GM19438 (cell line): ENCODE data around the gene PIK3C2B.

Experiments
- ATAC-seq: cut with Tn5 transposase; IDR thresholded peaks from one replicate; pipeline ENCODE4 v1.9.1; 2021; ENCODE audit warnings: low read depth; ENCODE audit not compliant: unreplicated experiment

PIK3C2B gene

DNA sequence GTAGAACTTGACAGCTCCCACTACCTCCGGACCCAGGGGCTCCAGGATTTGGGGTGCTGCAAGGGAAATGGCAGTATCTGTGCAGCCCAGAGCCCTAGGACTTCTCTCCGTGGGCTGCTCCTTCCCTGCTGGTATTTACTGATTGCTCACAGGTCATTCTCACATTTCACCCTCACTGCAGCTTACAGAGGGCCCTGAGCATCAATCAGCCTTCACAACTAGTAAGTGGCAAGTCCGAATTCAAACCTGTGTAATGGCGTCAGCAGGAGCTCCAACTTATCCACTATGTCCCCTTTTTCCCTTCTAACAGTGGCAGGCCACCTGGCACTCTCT is 32.4 kb downstream of the PIK3C2B start:
- ATAC-seq, result no peak

DNA sequence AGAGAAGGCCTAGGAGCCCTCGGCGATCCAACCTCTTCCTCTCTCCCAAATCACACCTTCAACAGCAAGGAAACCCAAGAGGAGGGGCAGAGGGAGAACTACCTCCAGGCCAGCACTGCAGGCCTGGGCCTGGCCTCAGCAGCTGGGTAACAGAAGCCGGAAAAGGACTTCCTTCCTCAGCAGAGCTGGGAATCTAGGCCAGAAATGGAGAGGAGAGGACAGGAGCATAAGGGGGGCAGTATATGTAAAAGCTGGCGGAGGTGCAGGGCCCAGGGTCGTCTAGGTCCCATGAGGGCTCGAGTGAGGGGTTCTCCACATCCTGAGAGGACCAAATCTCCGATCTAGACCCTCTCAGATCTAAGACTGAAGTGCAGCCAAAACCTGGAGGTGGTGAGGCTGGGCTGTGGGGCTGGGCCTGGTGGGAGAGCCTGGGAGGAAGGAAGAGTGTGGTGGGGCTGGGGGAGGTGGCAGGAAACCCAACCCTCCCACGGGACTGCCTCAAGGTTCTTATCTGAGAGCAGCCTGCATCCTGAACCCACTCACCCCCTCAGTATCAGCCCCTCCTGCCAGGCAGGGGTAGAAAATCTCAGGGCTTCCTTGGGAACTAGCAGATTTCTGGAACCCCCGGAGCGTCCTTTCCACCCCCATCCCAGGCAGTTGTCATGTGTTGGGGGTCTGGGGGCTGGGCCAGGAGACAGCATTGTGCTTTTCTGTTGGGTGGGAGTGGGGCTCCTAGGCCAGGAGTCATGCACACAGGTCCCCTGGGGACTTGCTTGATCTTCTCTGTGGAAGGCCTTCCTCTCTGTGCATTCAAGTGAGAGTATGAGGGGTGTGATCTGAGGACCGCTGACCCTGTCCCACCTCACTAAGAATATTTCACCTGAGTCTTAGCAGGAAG is 33.0 kb downstream of the PIK3C2B start:
- peak; percentile 39 for ATAC-seq

- no peak for ATAC-seq
Measured at GRCh38 chr1:204460346-204460745, 34.3 kb downstream of the PIK3C2B start.

DNA sequence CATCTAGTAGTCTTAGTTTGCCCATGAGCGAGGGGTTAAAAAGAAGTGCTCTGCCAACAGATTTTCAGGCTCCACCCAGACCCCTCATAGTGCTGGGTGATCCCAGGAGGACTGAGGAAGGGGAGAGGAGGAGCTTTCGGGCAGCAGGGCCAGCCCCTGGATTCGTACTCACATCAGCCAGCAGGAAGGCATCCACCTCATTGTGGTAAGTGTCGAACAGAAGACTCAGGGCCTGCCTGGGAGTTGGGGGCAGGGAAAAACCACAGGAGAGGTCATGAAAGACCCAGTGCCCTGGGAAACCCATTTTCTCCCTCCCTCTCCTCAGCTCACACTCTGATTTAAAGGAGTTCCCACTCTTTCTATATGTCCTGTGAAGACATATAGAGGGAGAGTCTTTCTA is 34.9 kb downstream of the PIK3C2B start:
- no peak for ATAC-seq

DNA sequence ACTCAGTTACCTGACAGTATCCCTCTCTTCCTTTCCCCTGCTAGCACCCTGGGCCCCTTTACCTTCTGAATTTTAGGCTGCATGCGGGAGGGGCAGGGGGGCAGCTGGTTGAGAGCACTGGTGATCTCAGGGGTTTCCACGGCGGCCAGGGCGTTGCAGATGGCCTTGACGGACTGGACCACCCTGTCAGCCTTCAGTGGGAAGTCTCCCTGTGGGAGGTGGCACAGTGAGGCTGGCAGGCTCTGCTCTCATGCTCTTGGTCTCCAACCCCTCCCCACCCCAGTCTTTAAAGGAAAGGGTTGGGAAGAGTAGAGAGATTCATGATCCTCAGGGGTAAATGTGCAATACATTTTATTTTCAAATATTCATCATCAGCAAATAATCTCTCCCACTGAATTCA is 36.9 kb downstream of the PIK3C2B start:
- no peak for ATAC-seq

DNA sequence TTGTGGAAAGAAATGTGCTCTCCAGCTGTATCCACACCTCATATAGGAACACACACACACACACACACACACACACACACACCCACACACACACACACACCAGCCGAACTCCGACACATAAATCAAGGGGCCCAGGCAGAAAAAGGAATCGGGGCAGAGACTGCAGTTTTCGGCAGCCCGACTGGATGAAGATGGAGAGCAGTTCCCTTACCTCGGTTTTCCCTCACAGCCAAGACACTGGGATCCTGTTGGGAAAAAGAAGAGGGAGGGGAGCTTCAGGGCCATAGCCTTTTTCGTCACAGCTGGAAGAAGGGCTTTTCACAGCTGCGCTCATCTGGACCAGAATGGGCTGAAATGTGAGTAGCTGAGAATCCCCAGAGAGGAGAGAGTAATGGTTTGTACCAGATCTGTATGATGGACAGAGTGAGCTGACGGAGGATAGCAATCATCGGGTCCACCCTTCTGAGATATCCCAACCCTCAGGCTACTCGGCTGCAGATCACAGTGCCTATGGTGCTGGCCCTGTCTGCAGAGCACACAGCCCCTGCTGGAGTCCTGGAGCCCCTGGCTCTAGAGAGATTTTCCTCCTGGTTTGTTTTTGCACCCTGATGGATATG is 37.7 kb downstream of the PIK3C2B start:
- ATAC-seq, result no peak

DNA sequence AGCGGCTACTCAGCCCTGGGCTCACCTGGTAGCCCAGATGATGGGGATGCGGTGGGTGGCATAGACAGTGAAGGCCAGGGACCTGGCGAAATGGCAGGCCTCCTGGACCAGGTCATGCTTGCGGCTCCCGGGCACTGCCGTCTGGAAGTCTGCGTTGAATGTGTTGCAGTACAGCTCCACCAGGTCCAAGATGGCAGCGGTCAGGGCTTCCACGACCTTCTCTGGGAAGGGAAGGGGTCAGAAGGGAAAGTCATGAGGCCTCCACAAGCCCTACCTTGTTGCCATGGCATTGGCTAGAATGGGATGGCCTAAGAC is 38.8 kb downstream of the PIK3C2B start:
- no peak for ATAC-seq

DNA sequence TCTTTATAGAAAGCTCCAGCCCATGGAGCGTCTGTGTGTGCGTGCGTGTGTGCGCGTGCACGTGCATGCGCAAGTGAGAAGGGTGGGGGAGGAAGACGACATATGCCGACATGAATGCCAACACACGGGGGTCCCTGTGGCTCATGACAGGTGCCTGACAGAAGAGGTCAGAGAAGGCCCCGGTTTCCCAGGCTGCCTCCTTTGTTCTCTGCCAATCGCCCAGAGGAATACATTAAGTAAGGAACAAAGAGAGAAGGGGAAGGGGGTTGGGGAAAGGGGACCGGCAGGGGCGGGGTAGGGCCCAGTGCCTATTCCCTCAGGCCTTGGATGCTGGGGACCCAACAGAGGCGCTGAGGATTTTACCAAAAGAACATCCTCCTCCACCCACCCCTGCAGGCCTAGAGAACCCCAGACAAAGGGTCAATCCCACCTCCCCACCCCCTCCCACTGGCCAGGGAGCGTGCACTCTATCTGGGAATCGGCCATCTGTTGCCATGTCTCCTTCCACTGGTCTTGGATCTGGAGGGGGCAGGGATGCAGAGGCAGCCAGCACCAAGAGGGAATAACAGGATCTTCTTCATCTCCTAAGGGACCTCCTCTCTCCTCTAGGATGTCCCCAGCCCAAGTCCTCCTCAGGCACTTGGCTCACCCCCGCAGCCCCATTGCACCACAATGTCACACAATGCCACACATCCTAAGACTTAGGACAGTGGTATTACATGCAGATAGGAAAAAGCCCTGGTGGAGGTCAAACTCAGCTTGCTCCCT is 39.4 kb downstream of the PIK3C2B start:
- no peak for ATAC-seq

DNA sequence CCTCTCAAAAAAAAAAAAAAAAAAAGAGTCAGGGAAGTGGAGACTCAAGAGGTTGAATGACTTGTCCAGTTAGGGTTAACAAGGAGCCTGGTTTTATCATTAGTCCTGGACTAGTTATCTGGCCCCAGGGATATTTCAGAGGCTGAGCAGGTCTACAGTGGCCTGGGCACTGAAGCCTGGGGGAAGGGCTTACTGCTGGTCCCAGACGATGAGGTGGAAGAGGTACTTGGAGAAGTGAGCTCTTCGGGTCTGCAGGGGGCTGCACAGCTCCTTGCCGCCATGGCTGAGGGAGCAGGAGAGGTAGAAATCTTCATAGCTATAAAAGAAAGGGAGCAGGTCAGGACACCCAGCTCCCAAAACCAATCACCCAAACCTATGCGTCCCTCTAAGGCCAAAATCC is 40.1 kb downstream of the PIK3C2B start:
- no peak for ATAC-seq

DNA sequence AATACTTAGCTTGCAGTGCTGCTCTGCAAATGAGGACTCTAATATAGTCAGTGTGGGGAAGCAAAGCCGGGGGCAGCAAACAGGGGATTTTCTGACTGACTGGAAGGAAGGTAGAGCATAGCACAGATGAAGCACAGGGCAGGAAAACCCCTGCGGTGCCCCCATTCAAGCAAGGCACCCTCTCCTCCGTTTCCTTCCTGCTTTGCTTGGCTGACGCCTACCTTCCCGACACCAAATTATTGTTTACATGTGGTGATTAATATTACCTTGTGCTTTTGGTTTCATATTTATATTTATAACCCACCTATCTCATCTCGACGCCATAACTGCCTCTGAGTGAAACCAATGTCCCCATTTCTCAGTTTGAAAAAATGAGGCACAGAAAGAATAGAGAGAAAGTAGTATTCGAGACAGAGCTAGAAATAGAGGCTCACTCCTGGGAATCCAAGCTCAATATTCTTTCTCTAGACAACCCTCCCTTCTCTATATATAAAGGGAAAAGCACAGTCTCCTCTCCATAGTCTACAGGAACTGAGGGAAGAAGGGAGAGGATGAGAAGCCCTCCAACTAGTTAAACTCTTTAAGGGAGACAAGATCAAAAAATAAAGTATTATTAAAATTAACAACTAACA is 41.3 kb downstream of the PIK3C2B start:
- ATAC-seq, result peak; percentile 68

GRCh38 chr1:204451352-204452124 is 43.1 kb downstream of the PIK3C2B start:
- ATAC-seq, result no peak

GRCh38 chr1:204450461-204451257 is 43.9 kb downstream of the PIK3C2B start:
- no peak for ATAC-seq

GRCh38 chr1:204449678-204450280 is 44.8 kb downstream of the PIK3C2B start:
- no peak for ATAC-seq

GRCh38 chr1:204448991-204449677 is 45.5 kb downstream of the PIK3C2B start:
- no peak for ATAC-seq

DNA sequence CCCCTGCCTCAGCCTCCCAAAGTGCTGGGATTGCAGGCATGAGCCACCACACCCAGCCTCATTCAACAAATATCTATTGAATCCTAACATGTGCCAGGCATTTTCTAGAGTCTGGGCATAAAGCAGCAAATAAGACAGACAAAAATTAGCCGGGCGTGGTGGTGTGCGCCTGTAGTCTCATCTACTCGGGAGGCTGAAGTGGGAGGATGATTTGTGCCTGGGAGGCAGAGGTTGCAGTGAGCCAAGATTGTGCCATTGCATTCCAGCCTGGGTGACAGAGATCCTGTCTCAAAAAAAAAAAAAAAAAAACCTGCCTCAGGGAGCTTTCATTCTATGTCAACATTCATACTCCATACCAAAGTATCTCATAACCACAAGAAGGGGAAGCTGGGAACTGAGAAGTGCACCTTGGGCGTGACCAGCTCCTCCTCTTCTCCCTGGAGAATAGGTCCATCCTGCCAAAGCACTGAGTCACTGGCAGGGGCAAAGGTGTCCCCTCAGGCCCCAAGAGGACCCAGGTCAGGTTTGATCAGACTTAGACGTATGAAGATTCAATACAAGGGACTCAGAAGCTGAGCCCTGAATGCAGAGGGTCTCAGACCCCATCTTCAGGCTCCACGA is 46.2 kb downstream of the PIK3C2B start:
- no peak for ATAC-seq

DNA sequence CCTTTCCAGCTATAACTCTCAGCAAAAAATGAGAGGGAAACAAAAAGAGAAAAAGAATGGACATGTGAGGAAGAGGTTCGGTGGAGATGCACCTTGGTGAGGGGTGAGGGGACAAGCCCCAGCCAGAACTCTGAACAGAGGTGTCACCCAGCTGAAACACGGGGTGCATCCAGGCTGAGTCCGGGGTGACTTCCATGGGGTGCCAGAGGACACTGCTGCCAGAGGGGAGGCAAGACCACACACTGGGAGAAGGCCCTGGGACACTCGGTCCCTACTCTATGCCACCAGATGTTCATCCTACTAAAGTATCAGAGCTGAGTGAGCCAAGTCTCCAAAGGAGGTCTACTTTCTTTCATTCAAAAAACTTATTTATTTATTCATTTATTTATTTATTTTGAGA is 46.9 kb downstream of the PIK3C2B start:
- ATAC-seq, result no peak

DNA sequence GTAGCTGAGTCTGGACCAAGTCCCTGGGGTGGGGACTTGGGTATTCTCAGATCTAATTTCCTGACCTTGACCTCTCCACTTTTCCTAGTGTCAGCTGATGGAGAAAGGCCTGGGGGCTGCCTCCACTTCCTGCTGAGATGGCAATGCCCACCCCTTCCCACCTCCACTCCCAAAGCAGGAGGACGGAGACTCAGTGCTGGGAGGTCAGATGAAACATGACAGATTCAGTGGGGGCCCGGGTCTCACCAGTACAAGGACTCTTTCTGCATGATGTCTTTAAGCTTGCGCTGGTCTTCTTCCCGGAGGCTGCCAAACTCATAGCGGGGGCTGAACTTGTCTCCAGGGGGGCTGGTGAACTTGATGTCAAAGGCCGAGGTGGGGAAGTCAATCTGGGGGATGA is 47.4 kb downstream of the PIK3C2B start:
- no peak for ATAC-seq

DNA sequence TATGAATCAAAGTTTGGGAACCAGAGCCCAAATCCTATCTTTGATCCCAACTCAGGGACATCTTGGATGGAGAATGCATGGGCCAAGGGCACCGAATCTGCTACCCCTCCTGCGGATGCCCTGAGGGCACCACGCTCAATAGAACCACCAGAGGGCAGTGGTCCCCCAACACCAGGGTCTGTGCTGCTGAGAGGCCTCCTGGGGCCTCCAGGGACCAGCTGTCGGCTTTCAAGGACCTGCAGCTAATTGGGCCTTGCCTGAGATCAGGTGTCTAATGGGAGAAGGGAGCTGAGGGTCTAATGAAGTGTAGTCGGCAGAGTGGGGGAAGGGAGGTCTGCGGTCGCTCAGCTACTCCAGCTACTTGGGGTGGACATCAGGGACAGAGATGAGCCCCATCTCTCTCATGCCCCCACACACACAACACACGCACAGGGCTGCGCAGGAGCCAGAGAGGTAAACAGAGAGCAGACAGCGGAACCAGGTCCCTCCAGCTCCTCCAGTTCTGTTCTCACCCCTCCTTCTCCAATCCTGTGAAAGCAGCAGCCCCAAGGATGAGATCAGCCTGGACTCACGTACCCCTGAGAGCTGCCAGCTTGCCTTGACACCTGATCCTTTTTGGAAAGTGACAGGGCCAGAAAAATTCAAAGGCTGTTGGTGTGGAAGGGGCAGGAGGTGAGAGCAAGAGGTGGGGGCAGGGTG is 48.0 kb downstream of the PIK3C2B start:
- peak; percentile 74 for ATAC-seq
